Measurements from ENCODE around the gene SEMA6A. TPM values are rescaled to one million over a fixed set of nuclear protein-coding genes. Genes with fewer than 3 reads are reported as not detected.
A peak's percentile ranks its signal among the peaks of the same experiment; 100 is the strongest.

Gene SEMA6A
- total and polyA plus RNA-seq, 7 donors = 1.1 to 7.6 (median 3.1) TPM

DNA sequence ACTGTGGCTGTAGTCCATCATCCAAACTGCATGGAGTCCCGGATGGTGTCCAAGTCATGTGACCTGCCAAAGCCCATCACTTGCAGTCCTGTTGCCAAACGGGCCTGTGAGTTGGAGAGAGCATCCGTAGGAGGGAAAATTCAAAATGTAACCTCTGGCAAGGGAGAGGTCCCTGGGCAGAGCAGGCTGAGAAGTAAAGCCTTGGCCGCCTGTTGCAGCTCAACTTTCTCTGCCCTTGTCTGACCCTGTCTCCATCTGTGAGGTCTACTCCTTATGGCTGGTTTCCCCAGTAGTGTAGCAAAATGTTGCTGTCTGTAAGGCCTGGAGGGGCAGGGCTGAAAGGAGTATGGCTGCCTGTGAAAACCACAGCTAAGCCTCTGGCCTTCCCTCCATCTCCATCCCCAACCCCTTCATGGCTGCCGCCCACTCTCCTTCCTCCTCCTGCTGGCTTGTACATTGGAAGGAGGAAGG is 163.5 kb downstream of the SEMA6A start:
- peaks cover 0 to 3% of the 10 kb centered on the region in 2 donors for H3K36me3 ChIP-seq (ENCODE audit: insufficient read depth in 1 of 2, low read depth in 1 of 2)
- ATAC-seq (peak; percentile 30 to 74 (median 69)), DNase-seq (peak in 1 of 2 donors; percentile 59)
- H3K9me3 ChIP-seq = no peaks in the 10 kb centered on the region
- 21 to 37% (median 25%) methylated on average over 5 of the region's 5 CpGs for WGBS, 3 donors
- peaks cover 20% of the 10 kb centered on the region for H3K4me1 ChIP-seq
- no peaks in the 10 kb centered on the region for H3K27me3 ChIP-seq (ENCODE audit: insufficient read depth in 3 of 3, low read length in 2 of 3)
- TF ChIP-seq, protein P1, sequence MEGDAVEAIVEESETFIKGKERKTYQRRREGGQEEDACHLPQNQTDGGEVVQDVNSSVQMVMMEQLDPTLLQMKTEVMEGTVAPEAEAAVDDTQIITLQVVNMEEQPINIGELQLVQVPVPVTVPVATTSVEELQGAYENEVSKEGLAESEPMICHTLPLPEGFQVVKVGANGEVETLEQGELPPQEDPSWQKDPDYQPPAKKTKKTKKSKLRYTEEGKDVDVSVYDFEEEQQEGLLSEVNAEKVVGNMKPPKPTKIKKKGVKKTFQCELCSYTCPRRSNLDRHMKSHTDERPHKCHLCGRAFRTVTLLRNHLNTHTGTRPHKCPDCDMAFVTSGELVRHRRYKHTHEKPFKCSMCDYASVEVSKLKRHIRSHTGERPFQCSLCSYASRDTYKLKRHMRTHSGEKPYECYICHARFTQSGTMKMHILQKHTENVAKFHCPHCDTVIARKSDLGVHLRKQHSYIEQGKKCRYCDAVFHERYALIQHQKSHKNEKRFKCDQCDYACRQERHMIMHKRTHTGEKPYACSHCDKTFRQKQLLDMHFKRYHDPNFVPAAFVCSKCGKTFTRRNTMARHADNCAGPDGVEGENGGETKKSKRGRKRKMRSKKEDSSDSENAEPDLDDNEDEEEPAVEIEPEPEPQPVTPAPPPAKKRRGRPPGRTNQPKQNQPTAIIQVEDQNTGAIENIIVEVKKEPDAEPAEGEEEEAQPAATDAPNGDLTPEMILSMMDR (IDR thresholded peaks at IDR 0.05) = no peak
- intact Hi-C loops (cut with DNase I) = no loop called here
- H3K4me3 ChIP-seq = no peak overlapping the region
- H3K27ac ChIP-seq = peak overlapping the region; percentile 57

DNA sequence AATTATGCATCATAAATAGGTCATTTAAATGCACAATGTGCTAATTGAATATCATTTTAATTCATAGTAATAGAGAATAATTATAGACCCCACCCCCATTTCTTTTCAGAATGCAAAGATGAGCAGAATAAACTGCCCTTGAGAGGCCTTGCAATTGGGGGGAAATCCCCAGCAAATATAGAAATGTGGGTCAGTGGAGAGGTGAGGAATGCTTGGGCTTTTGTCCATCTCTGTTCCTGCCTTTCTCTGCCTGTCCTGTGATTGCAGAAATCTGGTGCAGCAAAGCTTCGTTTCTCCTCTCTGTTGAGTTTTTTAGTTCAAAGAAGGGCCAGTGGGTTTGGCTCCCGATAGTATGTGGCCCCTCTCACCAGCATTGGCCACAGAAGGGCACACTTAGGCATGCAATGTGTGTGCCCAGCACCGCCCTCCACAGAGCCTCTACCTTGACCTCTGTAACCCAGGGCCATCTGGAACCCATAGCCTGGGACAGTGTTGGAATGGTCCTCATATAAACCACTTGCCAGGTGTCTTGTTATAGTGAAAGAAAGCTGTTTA is 164.2 kb downstream of the SEMA6A start:
- Histone ChIP-seq H3K27me3 (ENCODE audit: insufficient read depth in 3 of 3, low read length in 2 of 3) (no peaks in the 10 kb centered on the region), H3K9me3 (no peaks in the 10 kb centered on the region), H3K27ac (peak overlapping the region; percentile 57), H3K4me3 (no peak overlapping the region), H3K4me1 (peaks cover 20% of the 10 kb centered on the region), H3K36me3 (ENCODE audit: insufficient read depth in 1 of 2, low read depth in 1 of 2) (peaks cover 0 to 3% of the 10 kb centered on the region in 2 donors)
- ATAC-seq = peak in 2 of 4 donors; percentile 44 to 49
- 40 to 50% (median 47%) methylated on average over 3 of the region's 3 CpGs for WGBS, 3 donors
- intact Hi-C loops (cut with DNase I) = no loop called here
- DNase-seq = no peak
- TF ChIP-seq, protein P1 (IDR thresholded peaks at IDR 0.05) = no peak

DNA sequence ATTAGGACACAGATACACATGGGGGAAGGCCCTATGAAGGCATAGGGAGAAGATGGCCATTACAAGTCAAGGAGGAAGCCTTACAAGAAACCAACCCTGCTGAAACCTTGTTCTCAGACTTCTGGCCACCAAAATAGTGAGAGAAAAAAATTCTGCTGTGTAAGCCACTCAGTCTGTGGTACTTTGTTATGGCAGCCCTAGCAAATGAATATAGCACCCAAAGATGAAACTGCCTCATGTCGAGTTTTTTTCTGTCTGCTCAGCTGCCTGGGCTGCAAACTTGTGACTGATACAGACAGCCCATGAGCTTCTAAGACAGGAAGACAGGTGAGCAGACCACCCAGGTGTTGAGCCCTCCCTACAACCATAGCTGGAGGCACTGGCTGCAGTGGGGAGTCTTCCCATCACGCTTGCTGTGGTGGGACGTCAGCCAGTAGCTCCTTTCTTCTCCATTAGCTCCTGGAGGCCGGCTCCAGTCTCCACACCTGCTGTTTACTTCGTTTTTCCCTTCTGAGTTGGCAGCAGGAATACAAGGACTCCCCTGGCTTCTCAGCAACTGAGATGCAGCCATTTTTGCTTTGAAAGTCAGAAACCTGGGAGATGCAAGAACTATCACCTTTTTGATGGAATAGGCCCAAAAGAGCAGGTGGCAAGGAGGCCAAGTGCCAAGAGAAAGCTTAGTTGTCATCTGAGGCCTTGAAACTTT is 164.9 kb downstream of the SEMA6A start:
- H3K27ac ChIP-seq = peak overlapping the region; percentile 57
- H3K27me3 ChIP-seq (ENCODE audit: insufficient read depth in 3 of 3, low read length in 2 of 3) = no peaks in the 10 kb centered on the region
- H3K36me3 ChIP-seq (ENCODE audit: insufficient read depth in 1 of 2, low read depth in 1 of 2) = peaks cover 0 to 3% of the 10 kb centered on the region in 2 donors
- intact Hi-C loops (cut with DNase I) = loop anchor here in 1 of 2 donors (5.0 kb wide), 1 partner anchor 47 kb away; no protein-coding TSS in a partner anchor
- H3K4me1 ChIP-seq = peaks cover 22% of the 10 kb centered on the region
- ATAC-seq (peak in 2 of 4 donors; percentile 23 to 47), DNase-seq (no peak)
- H3K9me3 ChIP-seq = no peaks in the 10 kb centered on the region
- TF ChIP-seq, protein P1 (IDR thresholded peaks at IDR 0.05) = no peak
- WGBS, 3 donors = 27 to 48% (median 28%) methylated on average over 5 of the region's 5 CpGs
- no peak overlapping the region for H3K4me3 ChIP-seq

DNA sequence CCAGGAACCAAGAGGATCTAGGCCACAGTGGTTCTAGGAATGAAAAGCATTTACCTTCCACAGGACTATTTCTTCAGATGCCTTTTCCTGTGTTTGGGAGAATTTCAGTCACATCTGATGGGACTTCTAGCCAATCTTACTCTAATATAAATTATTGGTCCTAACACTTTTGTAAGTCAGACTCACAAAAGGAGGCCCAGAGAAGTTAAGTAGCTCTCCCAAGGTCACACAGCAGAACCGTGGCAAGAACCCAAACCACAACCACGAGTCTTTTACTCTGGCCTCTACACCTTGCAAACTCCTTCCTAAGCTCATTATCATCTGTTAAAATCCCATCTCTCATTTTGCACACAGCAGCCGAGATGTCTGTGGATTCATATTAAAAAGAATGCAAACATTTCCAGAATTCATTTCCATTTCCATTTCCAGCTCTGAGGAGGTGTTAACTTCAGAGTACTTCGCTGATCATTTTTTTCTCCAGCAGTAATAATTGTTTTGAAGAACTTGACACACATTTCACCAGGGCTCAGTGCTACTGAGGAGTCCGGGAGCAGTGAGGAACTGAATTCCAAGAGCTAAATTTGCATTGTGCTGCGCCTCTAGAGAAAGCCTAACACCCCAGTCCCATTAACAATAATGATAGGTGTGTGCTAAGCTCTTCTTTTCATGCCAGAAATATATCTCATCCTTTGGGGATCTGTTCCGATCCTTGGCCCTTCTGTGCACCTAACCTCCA is 168.1 kb downstream of the SEMA6A start:
- no peak overlapping the region for H3K4me3 ChIP-seq
- ATAC-seq (no peak), DNase-seq (no peak)
- H3K4me1 ChIP-seq = peaks cover 26% of the 10 kb centered on the region
- no peaks in the 10 kb centered on the region for H3K27me3 ChIP-seq (ENCODE audit: insufficient read depth in 3 of 3, low read length in 2 of 3)
- H3K27ac ChIP-seq = no peak overlapping the region
- H3K9me3 ChIP-seq = no peaks in the 10 kb centered on the region
- H3K36me3 ChIP-seq (ENCODE audit: insufficient read depth in 1 of 2, low read depth in 1 of 2) = no peaks in the 10 kb centered on the region
- WGBS, 3 donors = 84 to 92% (median 88%) methylated on average over 7 of the region's 7 CpGs
- intact Hi-C loops (cut with DNase I) = loop anchor here in 1 of 2 donors (5.0 kb wide), 1 partner anchor 44 kb away; no protein-coding TSS in a partner anchor
- TF ChIP-seq, protein P1 (IDR thresholded peaks at IDR 0.05) = no peak
